ENCODE results near the gene CLCA2. TPM values are rescaled to one million over a fixed set of nuclear protein-coding genes. Genes with fewer than 3 reads are reported as not detected.

The CLCA2 gene
- total and polyA plus RNA-seq, 2 donors (not counting 3 experiments of a cell fraction or from before 2014, with no cell fraction given): 0.01 to 0.11 TPM

DNA sequence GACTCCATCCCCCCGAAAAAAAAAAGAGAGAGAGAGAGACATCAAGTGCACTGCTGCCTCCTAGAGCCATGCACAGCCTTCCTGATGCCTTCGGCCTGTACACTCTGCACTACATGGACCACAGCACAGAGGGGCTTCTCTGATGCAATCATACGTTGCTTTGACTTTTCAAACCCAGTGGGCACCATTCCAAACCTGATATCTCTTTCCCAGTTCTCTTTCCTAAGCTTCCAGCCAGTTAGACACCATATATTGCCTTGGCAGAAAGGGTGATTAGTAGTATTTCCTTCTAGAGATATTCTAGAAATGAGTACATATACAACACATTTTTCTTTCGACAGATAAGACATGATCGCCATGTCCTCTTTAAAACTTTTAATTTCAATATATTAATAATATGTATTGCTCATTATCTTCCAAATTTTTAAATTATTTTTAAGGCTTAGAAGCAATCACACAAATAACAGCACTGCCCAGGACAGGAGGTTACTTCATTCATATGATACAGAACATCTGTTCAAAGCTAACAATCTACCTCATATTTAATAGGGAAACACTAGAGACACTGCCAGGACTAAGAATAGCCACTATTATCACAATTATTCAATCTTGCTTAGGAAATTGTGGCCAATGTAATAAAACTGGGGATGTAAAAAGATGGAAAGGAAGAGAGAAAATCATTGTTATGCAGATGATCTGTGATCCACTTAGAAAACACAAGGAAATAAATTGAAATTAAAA is 54.6 kb downstream of the CLCA2 start:
- Histone ChIP-seq H3K79me2 (ENCODE audit: control insufficient read depth, insufficient read depth, low read length) (no peaks in the 10 kb centered on the region), H3K4me3 (replicated peaks in 1 of 3; ENCODE audit: insufficient read depth in 1 of 3, low read depth in 1 of 3, low read length in 3 of 3) (no peak overlapping the region), H2AFZ (ENCODE audit: low read depth, low read length) (no peak overlapping the region), H3K27me3 (ENCODE audit: control insufficient read depth in 2 of 2, insufficient read depth in 2 of 2, low read length in 2 of 2) (peaks cover 0 to 1% of the 10 kb centered on the region in 2 experiments), H3K27ac (ENCODE audit: insufficient read depth, low read depth, low read length) (no peak overlapping the region), H3K9me1 (replicated peaks; ENCODE audit: control insufficient read depth, extremely low read depth, insufficient read depth, low read length) (no peaks in the 10 kb centered on the region), H3K4me1 (ENCODE audit: control insufficient read depth, extremely low read depth, insufficient read depth, low read length) (no peaks in the 10 kb centered on the region), H3K36me3 (ENCODE audit: control insufficient read depth in 2 of 2, extremely low read depth in 1 of 2, insufficient read depth in 2 of 2, low read length in 2 of 2) (no peaks in the 10 kb centered on the region), H3K9ac (replicated peaks; ENCODE audit: extremely low read depth, insufficient read depth, low read length) (no peak overlapping the region), H4K20me1 (replicated peaks; ENCODE audit: control insufficient read depth, extremely low read depth, insufficient read depth, low read length) (no peaks in the 10 kb centered on the region), H3K4me2 (ENCODE audit: insufficient read depth, low read length) (no peak overlapping the region), H3K9me3 (replicated peaks; ENCODE audit: control insufficient read depth, insufficient read depth, low read length) (no peaks in the 10 kb centered on the region)
- ChIA-PET CTCF (interaction anchor here (0.6 kb wide), 1 partner anchor 99 kb away, joined by 3 read pairs; no protein-coding TSS in a partner anchor), POLR2A (no interaction called here)
- FAIRE-seq: no peak
- intact Hi-C loops (cut with micrococcal nuclease): loop anchor here (10.0 kb wide), 2 partner anchors 206 to 606 kb away; no protein-coding TSS in a partner anchor
- TF ChIP-seq EZH2 (IDR thresholded peaks at IDR 0.05; ENCODE audit: borderline replicate concordance, low read depth, low read length, severe bottlenecking): no peak
- no TSS peak for BruUV-seq (replicated peaks)
- dilution Hi-C loops (cut with MboI; ENCODE audit: extremely low pct_ligation_motif_present, low sequenced_read_pairs): no loop called here
- DNase-seq (ENCODE audit: low read depth, low spot score): no peak

DNA sequence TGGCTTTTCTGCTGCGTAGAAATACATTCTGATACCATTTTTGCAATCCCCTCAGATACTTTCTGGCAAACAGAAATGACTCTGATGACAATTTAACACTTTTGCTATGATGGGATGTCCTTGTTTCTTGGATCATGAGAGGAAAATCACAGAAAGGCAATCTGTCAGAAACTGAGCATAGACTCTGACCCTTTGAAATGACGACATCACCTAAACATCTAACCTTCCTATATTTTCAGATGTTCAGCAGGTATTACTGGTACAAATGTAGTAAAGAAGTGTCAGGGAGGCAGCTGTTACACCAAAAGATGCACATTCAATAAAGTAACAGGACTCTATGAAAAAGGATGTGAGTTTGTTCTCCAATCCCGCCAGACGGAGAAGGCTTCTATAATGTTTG is 58.0 kb downstream of the CLCA2 start:
- TF ChIP-seq POLR2AphosphoS5 (IDR thresholded peaks at IDR 0.05; ENCODE audit: insufficient read depth, low read depth, low read length) (no peak), GATA2 (IDR thresholded peaks at IDR 0.05; ENCODE audit: insufficient read depth, insufficient read length, low read depth, low read length) (no peak), POLR2A (IDR thresholded peaks at IDR 0.05; ENCODE audit: low read depth, low read length) (no peak), EZH2 (IDR thresholded peaks at IDR 0.05; ENCODE audit: borderline replicate concordance, low read depth, low read length, severe bottlenecking) (no peak), JUN (IDR thresholded peaks at IDR 0.05; ENCODE audit: borderline replicate concordance, insufficient read depth, insufficient read length, low read depth) (no peak), MYC (IDR thresholded peaks at IDR 0.05; ENCODE audit: low read depth, low read length) (no peak), FOS (IDR thresholded peaks at IDR 0.05; ENCODE audit: borderline replicate concordance, insufficient read depth, low read length) (no peak)
- TF ChIP-seq, protein P1, sequence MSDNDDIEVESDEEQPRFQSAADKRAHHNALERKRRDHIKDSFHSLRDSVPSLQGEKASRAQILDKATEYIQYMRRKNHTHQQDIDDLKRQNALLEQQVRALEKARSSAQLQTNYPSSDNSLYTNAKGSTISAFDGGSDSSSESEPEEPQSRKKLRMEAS (IDR thresholded peaks at IDR 0.05; ENCODE audit: insufficient read depth, insufficient read length): no peak
- TF ChIP-seq, protein P2, sequence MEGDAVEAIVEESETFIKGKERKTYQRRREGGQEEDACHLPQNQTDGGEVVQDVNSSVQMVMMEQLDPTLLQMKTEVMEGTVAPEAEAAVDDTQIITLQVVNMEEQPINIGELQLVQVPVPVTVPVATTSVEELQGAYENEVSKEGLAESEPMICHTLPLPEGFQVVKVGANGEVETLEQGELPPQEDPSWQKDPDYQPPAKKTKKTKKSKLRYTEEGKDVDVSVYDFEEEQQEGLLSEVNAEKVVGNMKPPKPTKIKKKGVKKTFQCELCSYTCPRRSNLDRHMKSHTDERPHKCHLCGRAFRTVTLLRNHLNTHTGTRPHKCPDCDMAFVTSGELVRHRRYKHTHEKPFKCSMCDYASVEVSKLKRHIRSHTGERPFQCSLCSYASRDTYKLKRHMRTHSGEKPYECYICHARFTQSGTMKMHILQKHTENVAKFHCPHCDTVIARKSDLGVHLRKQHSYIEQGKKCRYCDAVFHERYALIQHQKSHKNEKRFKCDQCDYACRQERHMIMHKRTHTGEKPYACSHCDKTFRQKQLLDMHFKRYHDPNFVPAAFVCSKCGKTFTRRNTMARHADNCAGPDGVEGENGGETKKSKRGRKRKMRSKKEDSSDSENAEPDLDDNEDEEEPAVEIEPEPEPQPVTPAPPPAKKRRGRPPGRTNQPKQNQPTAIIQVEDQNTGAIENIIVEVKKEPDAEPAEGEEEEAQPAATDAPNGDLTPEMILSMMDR (IDR thresholded peaks at IDR 0.05; ENCODE audit: extremely low read depth in 1 of 2, insufficient read depth in 1 of 2, low read depth in 1 of 2, low read length in 2 of 2): no peak
- CTCF ChIA-PET: interaction anchor here (1.1 kb wide), 1 partner anchor 8 kb away, joined by 7 read pairs; no protein-coding TSS in a partner anchor
- Histone ChIP-seq H2AFZ (ENCODE audit: low read depth, low read length) (no peak overlapping the region), H3K36me3 (ENCODE audit: control insufficient read depth in 2 of 2, extremely low read depth in 1 of 2, insufficient read depth in 2 of 2, low read length in 2 of 2) (no peaks in the 10 kb centered on the region), H3K27ac (ENCODE audit: insufficient read depth, low read depth, low read length) (no peak overlapping the region), H3K9me1 (replicated peaks; ENCODE audit: control insufficient read depth, extremely low read depth, insufficient read depth, low read length) (no peaks in the 10 kb centered on the region), H3K9me3 (replicated peaks; ENCODE audit: control insufficient read depth, insufficient read depth, low read length) (no peaks in the 10 kb centered on the region), H3K4me3 (replicated peaks in 1 of 3; ENCODE audit: insufficient read depth in 1 of 3, low read depth in 1 of 3, low read length in 3 of 3) (no peak overlapping the region), H3K9ac (replicated peaks; ENCODE audit: extremely low read depth, insufficient read depth, low read length) (no peak overlapping the region), H3K79me2 (ENCODE audit: control insufficient read depth, insufficient read depth, low read length) (no peaks in the 10 kb centered on the region), H3K4me2 (ENCODE audit: insufficient read depth, low read length) (no peak overlapping the region), H3K27me3 (ENCODE audit: control insufficient read depth in 2 of 2, insufficient read depth in 2 of 2, low read length in 2 of 2) (peaks cover 4 to 5% of the 10 kb centered on the region in 2 experiments), H3K4me1 (ENCODE audit: control insufficient read depth, extremely low read depth, insufficient read depth, low read length) (no peaks in the 10 kb centered on the region), H4K20me1 (replicated peaks; ENCODE audit: control insufficient read depth, extremely low read depth, insufficient read depth, low read length) (no peaks in the 10 kb centered on the region)
- intact Hi-C loops (cut with micrococcal nuclease) (no loop called here), dilution Hi-C loops (cut with MboI; ENCODE audit: extremely low pct_ligation_motif_present, low sequenced_read_pairs) (no loop called here)
- DNase-seq (ENCODE audit: low read depth, low spot score): no peak
- POLR2A ChIA-PET: no interaction called here
- no peak for FAIRE-seq
- no TSS peak for BruUV-seq (replicated peaks)
